A549 (cell line): Measurements from ENCODE around the gene C11orf98. TPM values are rescaled to one million over a fixed set of nuclear protein-coding genes. Genes with fewer than 3 reads are reported as not detected.
A peak's percentile ranks its signal among the peaks of the same experiment; 100 is the strongest.

ENCODE experiments used
- ATAC-seq, 2 experiments: fragments of 200-7000 bp in 1 of 2; fragments of >200 bp in 1 of 2; cut with Nextera tagmentation in 1 of 2; cut with Tn5 transposase in 1 of 2; 3 replicates each; pipeline versions ENCODE4 v1.8.0 to v1.9.1; 2018 to 2020; ENCODE audit warnings: mild to moderate bottlenecking in 1 of 2, moderate library complexity in 1 of 2
- CTCF ChIA-PET: fragments of 300-600 bp; sonication (Branson Sonifier 250); formaldehyde crosslinking; extraction: SDS; loops from one replicate; lab custom pipeline; 2021; ENCODE audit warnings: antibody characterized with exemption, inconsistent platforms; lab: Yijun Ruan, JAX
- POLR2A ChIA-PET: fragments of 350-600 bp; formaldehyde crosslinking; extraction: SDS; loops from one replicate; lab custom pipeline; 2021; ENCODE audit warnings: antibody characterized with exemption, inconsistent platforms; lab: Yijun Ruan, JAX
- DNase-seq, 2 experiments: peaks; one replicate each; pipeline versions ENCODE4 v3.0.0 to v3.0.0-alpha.2; 2011 to 2016; ENCODE audit warnings: low read depth in 1 of 2, low spot score in 1 of 2
- FAIRE-seq: peaks from 2 replicates; lab custom pipeline; 2011; peaks lifted over from hg19 to GRCh38; lab: Jason Lieb, UNC
- H3K27ac ChIP-seq, 2 experiments: fragments of >200 bp; sonication (Bioruptor Twin); formaldehyde crosslinking; 3 replicates each; pipeline ENCODE4 v1.5.1; 2016 to 2017
- H3K4me1 ChIP-seq: fragments of >200 bp; sonication (Bioruptor Twin); formaldehyde crosslinking; 3 replicates; pipeline ENCODE4 v1.6.1; 2016
- H3K4me2 ChIP-seq: fragments of >200 bp; sonication (Bioruptor Twin); formaldehyde crosslinking; 3 replicates; pipeline ENCODE4 v1.6.1; 2016
- H3K4me3 ChIP-seq: fragments of >200 bp; sonication (Bioruptor Twin); formaldehyde crosslinking; 3 replicates; pipeline ENCODE4 v1.5.1; 2016
- H3K9me3 ChIP-seq: fragments of >200 bp; sonication (Bioruptor Twin); formaldehyde crosslinking; 3 replicates; pipeline ENCODE4 v1.6.1; 2016
- ESRRA ChIP-seq: fragments of 150-350 bp; IDR thresholded peaks from 2 replicates; pipeline ENCODE4 v1.6.1; 2014; ENCODE audit warnings: mild to moderate bottlenecking, low read length, borderline replicate concordance
- FOSL2 ChIP-seq, 2 experiments: fragments of 450-650 bp in 1 of 2; fragments of >200 bp in 1 of 2; sonication (Bioruptor Twin) in 1 of 2; formaldehyde crosslinking; IDR thresholded peaks; 2 replicates each; pipeline versions ENCODE4 v1.5.0 to v1.6.1; 2016 to 2020; ENCODE audit warnings: mild to moderate bottlenecking in 1 of 2, moderate library complexity in 1 of 2
- FOXS1 ChIP-seq: fragments of 250-450 bp; sonication (Bioruptor Pico); IDR thresholded peaks from 2 replicates; pipeline ENCODE4 v1.5.0; 2020; ENCODE audit warnings: mild to moderate bottlenecking, moderate library complexity
- HDAC2 ChIP-seq: fragments of 200-600 bp; sonication (generic); IDR thresholded peaks from 2 replicates; pipeline ENCODE4 v1.6.1; 2016
- HEYL ChIP-seq: fragments of 250-450 bp; sonication (Bioruptor Pico); IDR thresholded peaks from 2 replicates; pipeline ENCODE4 v1.8.0; 2021; ENCODE audit warnings: mild to moderate bottlenecking, moderate library complexity
- HOXB13 ChIP-seq: fragments of 250-450 bp; sonication (Bioruptor Pico); IDR thresholded peaks from 2 replicates; pipeline ENCODE4 v1.5.0; 2020; ENCODE audit warnings: low read depth, mild to moderate bottlenecking, moderate library complexity
- HOXB5 ChIP-seq: fragments of 250-450 bp; sonication (Bioruptor Pico); IDR thresholded peaks from 2 replicates; pipeline ENCODE4 v1.5.0; 2020; ENCODE audit warnings: mild to moderate bottlenecking, moderate library complexity
- JUN ChIP-seq, 2 experiments: fragments of >200 bp; sonication (Bioruptor Twin); formaldehyde crosslinking; IDR thresholded peaks; 2 replicates in 1 of 2; 3 replicates in 1 of 2; pipeline ENCODE4 v1.6.1; 2016 to 2017
- KDM1A ChIP-seq: fragments of 200-600 bp; sonication (generic); IDR thresholded peaks from 2 replicates; pipeline ENCODE4 v1.6.1; 2016; ENCODE audit warnings: low read depth, mild to moderate bottlenecking
- KDM5A ChIP-seq: fragments of 200-600 bp; sonication (generic); IDR thresholded peaks from 2 replicates; pipeline ENCODE4 v1.6.1; 2016; ENCODE audit warnings: antibody characterized with exemption, mild to moderate bottlenecking
- MAFK ChIP-seq: fragments of 450-650 bp; IDR thresholded peaks from 2 replicates; pipeline ENCODE4 v1.6.1; 2014; ENCODE audit not compliant: partially characterized antibody
- NR3C1 ChIP-seq: fragments of >200 bp; sonication (Bioruptor Twin); formaldehyde crosslinking; IDR thresholded peaks from 3 replicates; pipeline ENCODE4 v1.6.1; 2017
- PHF8 ChIP-seq: fragments of 200-600 bp; sonication (generic); IDR thresholded peaks from 2 replicates; pipeline ENCODE4 v1.6.1; 2016; ENCODE audit warnings: low read depth, mild to moderate bottlenecking, antibody characterized with exemption, moderate library complexity, borderline replicate concordance
- REST ChIP-seq: fragments of 200-600 bp; sonication (generic); IDR thresholded peaks from 2 replicates; pipeline ENCODE4 v1.6.1; 2016; ENCODE audit warnings: antibody characterized with exemption, mild to moderate bottlenecking, moderate library complexity
- RNF2 ChIP-seq: fragments of 200-600 bp; sonication (generic); IDR thresholded peaks from 2 replicates; pipeline ENCODE4 v1.6.1; 2016; ENCODE audit warnings: low read depth, mild to moderate bottlenecking, antibody characterized with exemption, moderate library complexity, borderline replicate concordance
- SMC3 ChIP-seq: fragments of >200 bp; sonication (Bioruptor Twin); formaldehyde crosslinking; IDR thresholded peaks from 3 replicates; pipeline ENCODE4 v1.6.1; 2018; ENCODE audit warnings: inconsistent platforms
- TP53 ChIP-seq: fragments of 250-450 bp; sonication (Bioruptor Pico); IDR thresholded peaks from 2 replicates; pipeline ENCODE4 v1.5.0; 2021; ENCODE audit warnings: mild to moderate bottlenecking, moderate library complexity
- ZSCAN20 ChIP-seq: fragments of 250-450 bp; sonication (Bioruptor Pico); IDR thresholded peaks from 2 replicates; pipeline ENCODE4 v1.8.0; 2022; ENCODE audit warnings: mild to moderate bottlenecking, moderate library complexity
- WGBS: methylation state at CpG from one replicate; pipeline ENCODE4 v1.1.6; 2017; ENCODE audit errors: missing lambda C conversion rate; 5-methylcytosine and 5-hydroxymethylcytosine counted together
- polyA plus RNA-seq, 4 experiments: library from polyadenylated mRNA; depleted of rRNA in 3 of 4; stranded (reverse); fragments of >200 nt; fragmentation: RNase III in 1 of 4; extraction: RNeasy Plus Mini Kit Qiagen cat#74134 plus additional on column Dnase treatment in 1 of 4; gene quantifications; 2 replicates in 3 of 4; 3 replicates in 1 of 4; pipeline ENCODE4 v1.2.3, GENCODE V29; 2011 to 2017
- TF ChIP-seq, protein P1 (sequence below): fragments of >200 bp; sonication (Bioruptor Twin); formaldehyde crosslinking; IDR thresholded peaks from 2 replicates; pipeline ENCODE4 v1.6.1; 2016
- TF ChIP-seq, protein P2 (sequence below): IDR thresholded peaks from 2 replicates; pipeline ENCODE4 v1.6.1; 2012
- TF ChIP-seq, protein P3 (sequence below): fragments of >200 bp; sonication (Bioruptor Twin); formaldehyde crosslinking; IDR thresholded peaks from 3 replicates; pipeline ENCODE4 v1.6.1; 2016
- TF ChIP-seq, protein P4 (sequence below): IDR thresholded peaks from 2 replicates; pipeline ENCODE4 v1.6.1; 2012

C11orf98 gene
- polyA plus RNA-seq, 2 of the 4 experiments (the other 2 are of a cell fraction), result 91.7 to 140 TPM

- Histone ChIP-seq H3K27ac (peak overlapping the region; percentile 79 to 91), H3K4me1 (peaks cover 56% of the 10 kb centered on the region), H3K4me2 (peak overlapping the region; percentile 89), H3K4me3 (peak overlapping the region; percentile 41), H3K9me3 (no peaks in the 10 kb centered on the region)
- POLR2A ChIA-PET, result interaction anchor here (1.0 to 6.1 kb wide), 12 partner anchors 8 to 131 kb away, joined by 3 to 64 read pairs (median 5); partner anchors contain the start of genes B3GAT3, C11orf98, CSKMT and HNRNPUL2
- 86% methylated on average over 7 of the region's 7 CpGs for WGBS
- ATAC-seq (0 out of 6 replicates have a peak, but pooled peaks of 1 of the 2 experiments have one; percentile 0), FAIRE-seq (no peak), DNase-seq (no peak)
- CTCF ChIA-PET, result interaction anchor here (1.2 to 5.3 kb wide), 5 partner anchors 15 to 330 kb away, joined by 3 to 37 read pairs (median 9); partner anchors contain the start of gene TMEM179B
- TF ChIP-seq RNF2 (no peak), HOXB5 (CRISPR knock-in tag) (no peak), ESRRA (no peak), FOSL2 (IDR thresholded peaks at IDR 0.05) (no peak), FOSL2 (CRISPR knock-in tag; IDR thresholded peaks at IDR 0.05) (no peak), REST (no peak)
- TF ChIP-seq, protein P1, sequence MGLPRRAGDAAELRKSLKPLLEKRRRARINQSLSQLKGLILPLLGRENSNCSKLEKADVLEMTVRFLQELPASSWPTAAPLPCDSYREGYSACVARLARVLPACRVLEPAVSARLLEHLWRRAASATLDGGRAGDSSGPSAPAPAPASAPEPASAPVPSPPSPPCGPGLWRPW, result no peak
Measured at GRCh38 chr11:62710001-62710345, 45.0 kb upstream of the C11orf98 start.

DNA sequence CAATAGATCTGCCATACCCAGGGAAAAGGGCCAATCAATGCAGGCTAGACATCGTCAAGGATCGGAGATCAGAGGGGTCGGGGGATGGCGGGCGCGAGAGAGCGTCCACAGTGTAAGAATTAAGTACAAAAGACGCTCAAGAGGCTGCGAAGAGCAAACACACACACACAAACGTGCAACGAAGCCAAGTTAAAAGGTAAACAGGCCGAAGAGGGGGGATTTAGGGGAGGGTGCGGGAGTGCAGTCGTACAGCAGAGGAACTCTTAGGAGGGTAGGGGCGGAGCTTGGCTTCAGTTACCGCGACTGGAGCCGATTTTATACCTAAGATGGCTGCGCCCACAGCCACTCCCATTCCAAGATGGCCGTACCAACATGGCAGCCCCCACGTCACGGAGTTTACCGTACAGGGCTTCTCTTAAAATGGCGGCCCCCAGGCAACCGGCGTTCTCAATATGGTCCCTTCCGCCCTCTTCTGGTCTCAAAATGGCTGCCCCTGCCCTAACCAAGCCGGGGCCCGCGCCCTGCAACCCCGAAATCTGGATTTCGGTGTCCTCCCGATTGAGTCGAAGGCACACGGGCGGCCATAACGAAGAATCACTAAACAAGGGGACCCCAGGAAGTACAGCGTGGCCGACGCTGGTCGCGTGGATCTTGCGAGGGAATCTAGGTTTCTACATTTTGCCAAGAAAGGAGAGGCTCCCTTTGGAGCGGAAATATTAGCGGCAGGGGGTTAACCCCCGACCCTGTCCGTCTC, 44.4 kb upstream of the C11orf98 start:
- H3K4me2 ChIP-seq, result peak overlapping the region; percentile 89
- TF ChIP-seq, protein P2, sequence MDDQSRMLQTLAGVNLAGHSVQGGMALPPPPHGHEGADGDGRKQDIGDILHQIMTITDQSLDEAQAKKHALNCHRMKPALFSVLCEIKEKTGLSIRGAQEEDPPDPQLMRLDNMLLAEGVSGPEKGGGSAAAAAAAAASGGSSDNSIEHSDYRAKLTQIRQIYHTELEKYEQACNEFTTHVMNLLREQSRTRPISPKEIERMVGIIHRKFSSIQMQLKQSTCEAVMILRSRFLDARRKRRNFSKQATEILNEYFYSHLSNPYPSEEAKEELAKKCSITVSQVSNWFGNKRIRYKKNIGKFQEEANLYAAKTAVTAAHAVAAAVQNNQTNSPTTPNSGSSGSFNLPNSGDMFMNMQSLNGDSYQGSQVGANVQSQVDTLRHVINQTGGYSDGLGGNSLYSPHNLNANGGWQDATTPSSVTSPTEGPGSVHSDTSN, result peak; percentile 35
- TF ChIP-seq KDM5A (peak; percentile 80), FOXS1 (no peak), SMC3 (no peak), JUN (IDR thresholded peaks at IDR 0.05) (peak; percentile 42 to 81; a peak in 4 of 5 replicates), TP53 (CRISPR knock-in tag) (no peak), MAFK (no peak), KDM1A (peak; percentile 70; the same call in 1 of the 2 replicates), HEYL (peak; percentile 71; the same call in 1 of the 2 replicates), HDAC2 (no peak), HOXB13 (CRISPR knock-in tag) (peak; percentile 66; the same call in 1 of the 2 replicates), NR3C1 (no peak), PHF8 (peak; percentile 43; the same call in 1 of the 2 replicates), ZSCAN20 (CRISPR knock-in tag) (peak; percentile 86; the same call in 1 of the 2 replicates)
- TF ChIP-seq, protein P3, sequence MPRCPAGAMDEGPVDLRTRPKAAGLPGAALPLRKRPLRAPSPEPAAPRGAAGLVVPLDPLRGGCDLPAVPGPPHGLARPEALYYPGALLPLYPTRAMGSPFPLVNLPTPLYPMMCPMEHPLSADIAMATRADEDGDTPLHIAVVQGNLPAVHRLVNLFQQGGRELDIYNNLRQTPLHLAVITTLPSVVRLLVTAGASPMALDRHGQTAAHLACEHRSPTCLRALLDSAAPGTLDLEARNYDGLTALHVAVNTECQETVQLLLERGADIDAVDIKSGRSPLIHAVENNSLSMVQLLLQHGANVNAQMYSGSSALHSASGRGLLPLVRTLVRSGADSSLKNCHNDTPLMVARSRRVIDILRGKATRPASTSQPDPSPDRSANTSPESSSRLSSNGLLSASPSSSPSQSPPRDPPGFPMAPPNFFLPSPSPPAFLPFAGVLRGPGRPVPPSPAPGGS, result 0 out of 3 replicates have a peak, but pooled peaks have one; percentile 23
- TF ChIP-seq, protein P4, sequence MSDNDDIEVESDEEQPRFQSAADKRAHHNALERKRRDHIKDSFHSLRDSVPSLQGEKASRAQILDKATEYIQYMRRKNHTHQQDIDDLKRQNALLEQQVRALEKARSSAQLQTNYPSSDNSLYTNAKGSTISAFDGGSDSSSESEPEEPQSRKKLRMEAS, result peak; percentile 63
- TF ChIP-seq, all 56 proteins: peak for 10
- ATAC-seq (peak; percentile 71 to 84), DNase-seq (peak; percentile 94 to 98), FAIRE-seq (no peak)
- Histone ChIP-seq H3K27ac (peak overlapping the region; percentile 79 to 91), H3K4me3 (peak overlapping the region; percentile 41), H3K9me3 (no peaks in the 10 kb centered on the region), H3K4me1 (peaks cover 51% of the 10 kb centered on the region)
- 11% methylated on average over 47 of the region's 47 CpGs for WGBS
- POLR2A ChIA-PET, result interaction anchor here (0.6 to 6.1 kb wide), 14 partner anchors 9 to 147 kb away, joined by 3 to 64 read pairs (median 4); partner anchors contain the start of genes B3GAT3, C11orf98, CSKMT and HNRNPUL2
- CTCF ChIA-PET, result interaction anchor here (0.6 to 5.3 kb wide), 12 partner anchors 9 to 330 kb away, joined by 3 to 37 read pairs (median 4); partner anchors contain the start of genes LBHD1, TMEM179B and UQCC3
